Astrocyte (in vitro differentiated cells and primary cell): Measurements from ENCODE around the gene DRC1. TPM values are rescaled to one million over a fixed set of nuclear protein-coding genes. Genes with fewer than 3 reads are reported as not detected.

ENCODE experiments used
- DNase-seq: peaks from one replicate; pipeline ENCODE4 v3.0.0-alpha.2; 2010; ENCODE audit warnings: low read depth
- FAIRE-seq: peaks from 2 replicates; lab custom pipeline; 2011; peaks lifted over from hg19 to GRCh38; lab: Jason Lieb, UNC
- H2AFZ ChIP-seq: 2 replicates; pipeline ENCODE4 v1.6.0; 2012; ENCODE audit warnings: low read depth, low read length, inconsistent platforms
- H3K27ac ChIP-seq: 2 replicates; pipeline ENCODE4 v1.5.1; 2011; ENCODE audit warnings: low read depth, low read length, inconsistent platforms
- H3K27me3 ChIP-seq: 2 replicates; pipeline ENCODE4 v1.6.0; 2011; ENCODE audit warnings: low read length, inconsistent platforms; ENCODE audit not compliant: insufficient read depth
- H3K36me3 ChIP-seq: 2 replicates; pipeline ENCODE4 v1.5.1; 2011; ENCODE audit warnings: low read length, inconsistent platforms; ENCODE audit not compliant: insufficient read depth
- H3K4me1 ChIP-seq: 2 replicates; pipeline ENCODE4 v1.5.1; 2011; ENCODE audit warnings: low read length, inconsistent platforms; ENCODE audit not compliant: insufficient read depth
- H3K4me2 ChIP-seq: 2 replicates; pipeline ENCODE4 v1.6.0; 2012; ENCODE audit warnings: low read length, inconsistent platforms
- H3K4me3 ChIP-seq: 2 replicates; pipeline ENCODE4 v1.5.1; 2011; ENCODE audit warnings: low read depth, mild to moderate bottlenecking, low read length, inconsistent platforms; ENCODE audit not compliant: insufficient read depth
- H3K79me2 ChIP-seq: 2 replicates; pipeline ENCODE4 v1.6.0; 2012; ENCODE audit warnings: mild to moderate bottlenecking, low read length, inconsistent platforms; ENCODE audit not compliant: insufficient read depth
- H3K9ac ChIP-seq: 2 replicates; pipeline ENCODE4 v1.6.0; 2012; ENCODE audit warnings: mild to moderate bottlenecking, low read length, inconsistent platforms
- H3K9me3 ChIP-seq: 2 replicates; pipeline ENCODE4 v1.5.1; 2012; ENCODE audit warnings: low read depth, mild to moderate bottlenecking, low read length, inconsistent platforms; ENCODE audit not compliant: insufficient read depth
- H4K20me1 ChIP-seq: 2 replicates; pipeline ENCODE4 v1.6.0; 2012; ENCODE audit warnings: low read length, inconsistent platforms; ENCODE audit not compliant: insufficient read depth
- H3K27ac Mint-ChIP-seq: one replicate; pipeline ENCODE4 v1.8.0; 2021; ENCODE audit warnings: mild to moderate bottlenecking, mixed read lengths; ENCODE audit not compliant: unreplicated experiment
- H3K27me3 Mint-ChIP-seq: one replicate; pipeline ENCODE4 v1.8.0; 2021; ENCODE audit warnings: low read depth, mixed read lengths; ENCODE audit not compliant: unreplicated experiment
- H3K36me3 Mint-ChIP-seq: one replicate; pipeline ENCODE4 v1.8.0; 2021; ENCODE audit warnings: low read depth, mixed read lengths; ENCODE audit not compliant: unreplicated experiment
- H3K4me1 Mint-ChIP-seq: one replicate; pipeline ENCODE4 v1.8.0; 2021; ENCODE audit warnings: low read depth, mixed read lengths; ENCODE audit not compliant: unreplicated experiment
- H3K4me3 Mint-ChIP-seq: one replicate; pipeline ENCODE4 v1.8.0; 2021; ENCODE audit warnings: mild to moderate bottlenecking, moderate library complexity, mixed read lengths; ENCODE audit not compliant: unreplicated experiment
- H3K9me3 Mint-ChIP-seq: one replicate; pipeline ENCODE4 v1.8.0; 2021; ENCODE audit warnings: mild to moderate bottlenecking, mixed read lengths; ENCODE audit not compliant: unreplicated experiment
- EZH2 ChIP-seq: IDR thresholded peaks from 2 replicates; pipeline ENCODE4 v1.6.1; 2012; ENCODE audit warnings: mild to moderate bottlenecking, low read length, inconsistent platforms; ENCODE audit not compliant: insufficient read depth
- total RNA-seq: library from RNA; stranded (reverse); gene quantifications from 2 replicates; pipeline ENCODE4 v1.2.1, GENCODE V29; 2021
- TF ChIP-seq, protein P1 (sequence below): IDR thresholded peaks from 2 replicates; pipeline ENCODE4 v1.5.1; 2011; ENCODE audit warnings: low read depth, mild to moderate bottlenecking, inconsistent platforms, low read length, moderate library complexity; ENCODE audit not compliant: insufficient read depth

DRC1 gene
- total RNA-seq, 1 donor from 2014 or later: 0.27 TPM

DNA sequence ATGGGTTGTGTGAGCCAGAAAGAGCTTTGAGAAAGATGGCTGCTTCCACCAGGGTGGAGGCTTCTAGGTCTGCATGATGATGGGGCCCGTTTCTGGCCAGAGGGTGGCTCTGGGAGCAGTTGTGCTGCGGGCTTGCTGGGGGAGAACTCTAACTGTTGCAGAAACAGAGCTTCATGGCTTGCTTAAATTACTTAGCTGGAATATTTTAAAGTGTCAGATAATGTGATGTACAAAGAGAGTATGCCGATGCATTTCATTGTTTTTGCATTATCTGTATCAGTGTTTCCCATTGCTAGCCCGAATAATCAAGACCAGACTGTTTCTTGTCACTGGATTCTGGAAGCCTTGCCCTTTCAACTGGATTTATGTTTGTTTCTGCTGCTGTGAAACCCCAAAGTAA is 6.3 kb upstream of the DRC1 start:
- H3K79me2 ChIP-seq: no peaks in the 10 kb centered on the region
- H3K4me1 Mint-ChIP-seq: peaks cover 4% of the 10 kb centered on the region
- FAIRE-seq: no peak
- no peaks in the 10 kb centered on the region for H3K27me3 ChIP-seq
- no peak overlapping the region for H2AFZ ChIP-seq
- H3K4me1 ChIP-seq: no peaks in the 10 kb centered on the region
- no peaks in the 10 kb centered on the region for H3K9me3 Mint-ChIP-seq
- peaks cover 6% of the 10 kb centered on the region for H3K36me3 ChIP-seq
- no peak overlapping the region for H3K27ac Mint-ChIP-seq
- H3K4me2 ChIP-seq: no peak overlapping the region
- DNase-seq: no peak
- peaks cover 18% of the 10 kb centered on the region for H4K20me1 ChIP-seq
- no peaks in the 10 kb centered on the region for H3K27me3 Mint-ChIP-seq
- no peak overlapping the region for H3K27ac ChIP-seq
- peaks cover 6% of the 10 kb centered on the region for H3K36me3 Mint-ChIP-seq
- H3K4me3 ChIP-seq: no peak overlapping the region
- no peak overlapping the region for H3K9ac ChIP-seq
- no peaks in the 10 kb centered on the region for H3K9me3 ChIP-seq
- TF ChIP-seq, protein P1, sequence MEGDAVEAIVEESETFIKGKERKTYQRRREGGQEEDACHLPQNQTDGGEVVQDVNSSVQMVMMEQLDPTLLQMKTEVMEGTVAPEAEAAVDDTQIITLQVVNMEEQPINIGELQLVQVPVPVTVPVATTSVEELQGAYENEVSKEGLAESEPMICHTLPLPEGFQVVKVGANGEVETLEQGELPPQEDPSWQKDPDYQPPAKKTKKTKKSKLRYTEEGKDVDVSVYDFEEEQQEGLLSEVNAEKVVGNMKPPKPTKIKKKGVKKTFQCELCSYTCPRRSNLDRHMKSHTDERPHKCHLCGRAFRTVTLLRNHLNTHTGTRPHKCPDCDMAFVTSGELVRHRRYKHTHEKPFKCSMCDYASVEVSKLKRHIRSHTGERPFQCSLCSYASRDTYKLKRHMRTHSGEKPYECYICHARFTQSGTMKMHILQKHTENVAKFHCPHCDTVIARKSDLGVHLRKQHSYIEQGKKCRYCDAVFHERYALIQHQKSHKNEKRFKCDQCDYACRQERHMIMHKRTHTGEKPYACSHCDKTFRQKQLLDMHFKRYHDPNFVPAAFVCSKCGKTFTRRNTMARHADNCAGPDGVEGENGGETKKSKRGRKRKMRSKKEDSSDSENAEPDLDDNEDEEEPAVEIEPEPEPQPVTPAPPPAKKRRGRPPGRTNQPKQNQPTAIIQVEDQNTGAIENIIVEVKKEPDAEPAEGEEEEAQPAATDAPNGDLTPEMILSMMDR: no peak
- no peak for TF ChIP-seq EZH2
- no peak overlapping the region for H3K4me3 Mint-ChIP-seq

DNA sequence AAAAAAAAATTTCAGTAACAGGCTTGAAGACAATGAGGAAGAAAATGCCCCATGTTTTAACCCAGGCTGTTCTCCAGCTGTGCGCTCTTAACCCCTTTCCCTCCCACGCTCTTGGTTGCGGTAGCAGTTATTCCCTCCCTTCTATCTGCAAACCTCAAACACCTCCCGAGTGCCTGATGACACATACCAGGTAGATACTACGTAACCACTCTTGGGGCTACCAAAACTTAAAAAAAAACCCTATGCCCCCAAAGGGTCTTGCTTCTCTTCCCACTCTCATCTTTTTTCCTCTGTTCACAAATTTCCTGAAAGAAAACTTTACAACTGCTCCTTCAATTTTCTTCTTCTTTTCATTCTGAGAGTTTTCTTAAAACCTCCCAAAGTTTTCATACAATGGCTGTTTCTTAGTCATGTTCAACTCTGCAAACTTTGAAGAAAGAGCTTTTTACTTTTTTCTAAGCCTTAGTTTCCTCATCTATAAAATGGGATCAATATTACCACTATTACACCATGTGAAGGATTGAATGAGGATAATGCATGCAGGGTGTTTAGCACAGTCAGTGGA is 4.9 kb upstream of the DRC1 start:
- H3K27ac ChIP-seq: no peak overlapping the region
- H3K79me2 ChIP-seq: no peaks in the 10 kb centered on the region
- H3K36me3 Mint-ChIP-seq: peaks cover 6% of the 10 kb centered on the region
- DNase-seq (no peak), FAIRE-seq (no peak)
- peaks cover 6% of the 10 kb centered on the region for H3K36me3 ChIP-seq
- H3K4me3 ChIP-seq: no peak overlapping the region
- H3K27me3 ChIP-seq: no peaks in the 10 kb centered on the region
- H3K9ac ChIP-seq: no peak overlapping the region
- H3K27ac Mint-ChIP-seq: no peak overlapping the region
- H3K4me1 Mint-ChIP-seq: peaks cover 6% of the 10 kb centered on the region
- H3K9me3 ChIP-seq: no peaks in the 10 kb centered on the region
- H4K20me1 ChIP-seq: peaks cover 14% of the 10 kb centered on the region
- no peaks in the 10 kb centered on the region for H3K9me3 Mint-ChIP-seq
- peaks cover 5% of the 10 kb centered on the region for H3K4me1 ChIP-seq
- no peak overlapping the region for H2AFZ ChIP-seq
- TF ChIP-seq, protein P1: no peak
- TF ChIP-seq EZH2: no peak
- no peak overlapping the region for H3K4me3 Mint-ChIP-seq
- no peaks in the 10 kb centered on the region for H3K27me3 Mint-ChIP-seq
- no peak overlapping the region for H3K4me2 ChIP-seq

DNA sequence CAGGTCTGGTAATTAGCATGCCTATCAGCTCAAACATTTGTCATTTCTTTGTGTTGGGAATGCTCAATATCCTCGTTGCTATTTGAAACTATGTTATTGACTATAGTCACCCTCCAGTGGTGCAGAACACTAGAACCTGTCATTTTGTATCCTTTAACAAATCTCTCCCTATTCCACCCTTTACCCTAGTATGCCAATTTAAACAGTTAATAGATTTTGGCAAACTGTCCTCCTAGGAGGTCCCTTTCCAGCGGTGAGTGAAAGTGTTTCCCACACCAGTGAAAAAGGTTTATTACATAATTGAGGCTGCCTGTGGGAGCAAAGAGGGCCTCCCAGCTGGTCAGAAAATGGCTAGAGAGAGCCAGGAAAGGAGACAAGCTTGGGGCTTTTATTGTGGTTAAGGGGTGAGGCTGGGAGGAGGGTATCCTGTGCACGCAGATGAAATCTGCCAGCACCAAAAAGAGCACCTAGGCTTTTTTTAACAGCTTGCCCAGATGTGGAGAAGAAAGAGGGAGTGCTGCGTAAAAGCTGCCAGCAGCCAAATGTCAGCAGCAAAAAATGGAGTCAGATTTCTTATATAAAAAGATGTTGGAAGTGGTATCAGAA is 1.8 kb upstream of the DRC1 start:
- no peaks in the 10 kb centered on the region for H3K9me3 ChIP-seq
- no peak overlapping the region for H2AFZ ChIP-seq
- peaks cover 9% of the 10 kb centered on the region for H3K4me1 ChIP-seq
- TF ChIP-seq, protein P1: no peak
- no peak for TF ChIP-seq EZH2
- no peak overlapping the region for H3K4me3 ChIP-seq
- H3K36me3 ChIP-seq: no peaks in the 10 kb centered on the region
- H4K20me1 ChIP-seq: peaks cover 5% of the 10 kb centered on the region
- Mint-ChIP-seq H3K36me3 (peaks cover 6% of the 10 kb centered on the region), H3K27me3 (no peaks in the 10 kb centered on the region), H3K27ac (peak overlapping the region; percentile 18), H3K4me3 (no peak overlapping the region), H3K9me3 (no peaks in the 10 kb centered on the region), H3K4me1 (peaks cover 6% of the 10 kb centered on the region)
- H3K27me3 ChIP-seq: no peaks in the 10 kb centered on the region
- DNase-seq: no peak
- no peak overlapping the region for H3K4me2 ChIP-seq
- no peaks in the 10 kb centered on the region for H3K79me2 ChIP-seq
- no peak overlapping the region for H3K9ac ChIP-seq
- FAIRE-seq: no peak
- no peak overlapping the region for H3K27ac ChIP-seq
